ENCODE data around the gene HTT. TPM values are rescaled to one million over a fixed set of nuclear protein-coding genes. Genes with fewer than 3 reads are reported as not detected.

HTT gene
- total and polyA plus RNA-seq, 2 of the 8 experiments (the other 6 are each of a cell fraction or from before 2014, with no cell fraction given), result 24.0 to 71.0 TPM

DNA sequence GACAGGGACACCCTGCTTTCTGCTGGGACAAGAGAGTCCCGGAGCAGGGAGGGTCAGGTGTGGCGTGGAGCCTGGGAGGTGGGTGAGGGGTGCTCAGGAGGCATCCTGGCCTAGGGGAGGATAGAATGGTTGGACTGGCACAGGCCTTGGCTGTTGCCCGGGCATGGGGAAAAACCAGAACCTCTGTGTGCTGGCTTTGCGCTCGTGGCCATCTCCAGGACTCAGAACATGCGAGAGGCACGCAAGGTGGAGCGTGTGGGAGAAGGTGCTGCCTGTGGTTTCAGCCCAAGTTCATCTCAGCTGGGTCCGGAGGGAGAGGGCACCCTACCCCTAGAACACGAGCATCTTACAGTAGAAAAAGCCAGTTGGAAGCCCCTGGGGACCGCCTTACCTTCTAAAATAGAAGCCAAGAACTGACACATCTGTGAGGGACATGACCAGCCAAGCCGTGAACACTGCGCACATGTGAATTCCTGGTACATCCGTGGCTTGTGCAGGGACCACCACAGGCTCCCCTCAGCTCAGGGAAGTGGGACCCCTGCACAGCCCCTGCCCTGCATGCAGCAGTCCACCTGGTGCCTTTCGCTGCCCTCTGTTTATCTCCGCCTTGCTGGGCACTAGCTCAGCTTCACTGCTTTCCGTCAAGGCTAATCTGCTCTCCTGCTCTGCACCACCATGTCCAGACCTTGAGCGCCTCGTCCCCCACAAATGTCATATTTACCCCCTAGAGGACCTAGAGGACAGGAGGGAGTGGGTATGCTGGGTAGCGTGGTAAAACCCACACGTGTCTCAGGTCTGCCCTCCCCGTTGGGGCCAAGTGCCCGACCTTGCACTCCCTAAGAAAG, 187.9 kb downstream of the HTT start:
- no peak overlapping the region for H3K4me2 ChIP-seq (ENCODE audit: insufficient read depth in 1 of 2, low read depth in 2 of 2, low read length in 2 of 2)
- H4K91ac ChIP-seq (replicated peaks; ENCODE audit: insufficient read length, low read length), result no peak overlapping the region
- no peak overlapping the region for H3K4me3 ChIP-seq (ENCODE audit: extremely low read depth in 1 of 4, insufficient read depth in 2 of 4, low read depth in 3 of 4, low read length in 4 of 4)
- H3K4me1 ChIP-seq (replicated peaks in 1 of 4; ENCODE audit: control insufficient read depth in 3 of 4, insufficient read depth in 4 of 4, low read length in 3 of 4), result no peaks in the 10 kb centered on the region; a peak in 1 of 7 replicates
- H3K36me3 ChIP-seq (ENCODE audit: control insufficient read depth in 2 of 4, insufficient read depth in 4 of 4, low read length in 3 of 4), result no peaks in the 10 kb centered on the region
- H2BK120ac ChIP-seq (replicated peaks; ENCODE audit: low read depth, low read length), result no peak overlapping the region
- H3K14ac ChIP-seq (ENCODE audit: insufficient read length), result no peak overlapping the region
- no peak overlapping the region for H2BK20ac ChIP-seq (ENCODE audit: low read length)
- H3K27me3 ChIP-seq (replicated peaks in 1 of 4; ENCODE audit: control insufficient read depth in 3 of 4, extremely low read depth in 1 of 4, insufficient read depth in 3 of 4, low read length in 3 of 4), result no peaks in the 10 kb centered on the region; a peak in 2 of 7 replicates
- no peak overlapping the region for H2AFZ ChIP-seq (ENCODE audit: low read length)
- H4K20me1 ChIP-seq (replicated peaks in 1 of 2; ENCODE audit: control insufficient read depth in 1 of 2, insufficient read depth in 2 of 2, low read length in 2 of 2), result no peaks in the 10 kb centered on the region
- H3K9me3 ChIP-seq (ENCODE audit: insufficient read depth in 2 of 2, low read depth in 1 of 2, low read length in 1 of 2), result no peaks in the 10 kb centered on the region
- H3K79me1 ChIP-seq (ENCODE audit: low read depth, low read length), result no peaks in the 10 kb centered on the region
- H4K8ac ChIP-seq (ENCODE audit: extremely low read depth, insufficient read depth, low read length), result no peak overlapping the region; the same call in 1 of the 2 replicates
- H3K4ac ChIP-seq (replicated peaks; ENCODE audit: insufficient read length, low read depth, low read length), result no peak overlapping the region
- no peaks in the 10 kb centered on the region for H3K79me2 ChIP-seq (ENCODE audit: control insufficient read depth in 1 of 2, insufficient read depth in 2 of 2, low read length in 2 of 2)
- H2AK5ac ChIP-seq (ENCODE audit: low read depth, low read length), result no peak overlapping the region
- no peak overlapping the region for H3K56ac ChIP-seq (replicated peaks; ENCODE audit: insufficient read length, low read depth, low read length)
- H2BK15ac ChIP-seq (ENCODE audit: low read length), result no peak overlapping the region
- TF ChIP-seq MAFK (IDR thresholded peaks at IDR 0.05; ENCODE audit: low read depth, low read length), result no peak
- FAIRE-seq (no peak), DNase-seq (ENCODE audit: low read depth in 1 of 2, low spot score in 2 of 2) (peak in 1 of 2 experiments; percentile 38)
- H3K9ac ChIP-seq (replicated peaks in 1 of 4; ENCODE audit: extremely low read depth in 1 of 4, low read depth in 3 of 4, low read length in 3 of 4), result no peak overlapping the region
- ChIA-PET CTCF (ENCODE audit: partially characterized antibody) (interaction anchor here (1.3 to 1.9 kb wide), 2 partner anchors 56 to 218 kb away, joined by 4 to 5 read pairs; no protein-coding TSS in a partner anchor), POLR2A (ENCODE audit: partially characterized antibody) (interaction anchor here (0.6 kb wide), 1 partner anchor 26 kb away, joined by 3 read pairs; no protein-coding TSS in a partner anchor)
- H3K18ac ChIP-seq (ENCODE audit: extremely low read depth, low read length), result no peak overlapping the region
- no peak overlapping the region for H4K5ac ChIP-seq (ENCODE audit: insufficient read length, low read depth, low read length)
- H3K23ac ChIP-seq (ENCODE audit: insufficient read length), result no peak overlapping the region
- H3K23me2 ChIP-seq (ENCODE audit: low read depth, low read length), result no peaks in the 10 kb centered on the region
- no peak overlapping the region for H2BK12ac ChIP-seq (ENCODE audit: low read depth, low read length)
- WGBS, 2 experiments (ENCODE audit: extremely low coverage in 1 of 2, insufficient coverage in 1 of 2, insufficient read length in 1 of 2, insufficient replicate concordance in 2 of 2, low coverage in 1 of 2, low lambda C conversion rate in 2 of 2, missing lambda C conversion rate in 1 of 2), result 97% methylated on average over 23 of the region's 23 CpGs; no CpG with 5 or more reads in 1 of the 2 experiments
- H2BK5ac ChIP-seq (ENCODE audit: low read depth, low read length), result no peak overlapping the region
- H3K27ac ChIP-seq (ENCODE audit: low read depth, low read length), result no peak overlapping the region
